A549 (cell line): Measurements from ENCODE around the gene ANLN. TPM values are rescaled to one million over a fixed set of nuclear protein-coding genes. Genes with fewer than 3 reads are reported as not detected.

ENCODE experiments used
- ATAC-seq, 2 experiments: fragments of 200-7000 bp in 1 of 2; fragments of >200 bp in 1 of 2; cut with Nextera tagmentation in 1 of 2; cut with Tn5 transposase in 1 of 2; 3 replicates each; pipeline versions ENCODE4 v1.8.0 to v1.9.1; 2018 to 2020; ENCODE audit warnings: mild to moderate bottlenecking in 1 of 2, moderate library complexity in 1 of 2
- CTCF ChIA-PET: fragments of 300-600 bp; sonication (Branson Sonifier 250); formaldehyde crosslinking; extraction: SDS; loops from one replicate; lab custom pipeline; 2021; ENCODE audit warnings: antibody characterized with exemption, inconsistent platforms; lab: Yijun Ruan, JAX
- POLR2A ChIA-PET: fragments of 350-600 bp; formaldehyde crosslinking; extraction: SDS; loops from one replicate; lab custom pipeline; 2021; ENCODE audit warnings: antibody characterized with exemption, inconsistent platforms; lab: Yijun Ruan, JAX
- DNase-seq, 2 experiments: peaks; one replicate each; pipeline versions ENCODE4 v3.0.0 to v3.0.0-alpha.2; 2011 to 2016; ENCODE audit warnings: low read depth in 1 of 2, low spot score in 1 of 2
- FAIRE-seq: peaks from 2 replicates; lab custom pipeline; 2011; peaks lifted over from hg19 to GRCh38; lab: Jason Lieb, UNC
- H3K27ac ChIP-seq, 2 experiments: fragments of >200 bp; sonication (Bioruptor Twin); formaldehyde crosslinking; 3 replicates each; pipeline ENCODE4 v1.5.1; 2016 to 2017
- H3K4me1 ChIP-seq: fragments of >200 bp; sonication (Bioruptor Twin); formaldehyde crosslinking; 3 replicates; pipeline ENCODE4 v1.6.1; 2016
- H3K4me2 ChIP-seq: fragments of >200 bp; sonication (Bioruptor Twin); formaldehyde crosslinking; 3 replicates; pipeline ENCODE4 v1.6.1; 2016
- H3K4me3 ChIP-seq: fragments of >200 bp; sonication (Bioruptor Twin); formaldehyde crosslinking; 3 replicates; pipeline ENCODE4 v1.5.1; 2016
- H3K9me3 ChIP-seq: fragments of >200 bp; sonication (Bioruptor Twin); formaldehyde crosslinking; 3 replicates; pipeline ENCODE4 v1.6.1; 2016
- BHLHE40 ChIP-seq: IDR thresholded peaks from 2 replicates; pipeline ENCODE4 v1.6.1; 2012; ENCODE audit warnings: low read depth, low read length, inconsistent platforms
- CEBPB ChIP-seq, 2 experiments: fragments of >200 bp in 1 of 2; sonication (Bioruptor Twin) in 1 of 2; formaldehyde crosslinking in 1 of 2; IDR thresholded peaks; 2 replicates each; pipeline ENCODE4 v1.6.1; 2012 to 2016
- EHF ChIP-seq: fragments of 250-450 bp; sonication (Bioruptor Pico); IDR thresholded peaks from 2 replicates; pipeline ENCODE4 v1.5.0; 2020; ENCODE audit warnings: mild to moderate bottlenecking
- FOXS1 ChIP-seq: fragments of 250-450 bp; sonication (Bioruptor Pico); IDR thresholded peaks from 2 replicates; pipeline ENCODE4 v1.5.0; 2020; ENCODE audit warnings: mild to moderate bottlenecking, moderate library complexity
- GATA3 ChIP-seq: IDR thresholded peaks from 2 replicates; pipeline ENCODE4 v1.6.1; 2012; ENCODE audit warnings: borderline replicate concordance
- HDAC2 ChIP-seq: fragments of 200-600 bp; sonication (generic); IDR thresholded peaks from 2 replicates; pipeline ENCODE4 v1.6.1; 2016
- HEYL ChIP-seq: fragments of 250-450 bp; sonication (Bioruptor Pico); IDR thresholded peaks from 2 replicates; pipeline ENCODE4 v1.8.0; 2021; ENCODE audit warnings: mild to moderate bottlenecking, moderate library complexity
- HOXA7 ChIP-seq: fragments of 250-450 bp; sonication (Bioruptor Pico); IDR thresholded peaks from 2 replicates; pipeline ENCODE4 v1.5.0; 2020; ENCODE audit warnings: mild to moderate bottlenecking, moderate library complexity
- MYC ChIP-seq: IDR thresholded peaks from 2 replicates; pipeline ENCODE4 v1.6.1; 2012; ENCODE audit warnings: mild to moderate bottlenecking, inconsistent platforms, low read length, improper control_type of control experiment, borderline replicate concordance
- NR3C1 ChIP-seq: fragments of >200 bp; sonication (Bioruptor Twin); formaldehyde crosslinking; IDR thresholded peaks from 3 replicates; pipeline ENCODE4 v1.6.1; 2017
- PHF8 ChIP-seq: fragments of 200-600 bp; sonication (generic); IDR thresholded peaks from 2 replicates; pipeline ENCODE4 v1.6.1; 2016; ENCODE audit warnings: low read depth, mild to moderate bottlenecking, antibody characterized with exemption, moderate library complexity, borderline replicate concordance
- POLR2A ChIP-seq: IDR thresholded peaks from 2 replicates; pipeline ENCODE4 v1.6.1; 2012; ENCODE audit warnings: mild to moderate bottlenecking, low read length
- POLR2AphosphoS2 ChIP-seq: conservative IDR thresholded peaks from 2 replicates; pipeline ENCODE4 v1.6.1; 2012; ENCODE audit warnings: low read length, improper control_type of control experiment, inconsistent platforms
- RCOR1 ChIP-seq: fragments of 150-350 bp; IDR thresholded peaks from 2 replicates; pipeline ENCODE4 v1.6.1; 2014; ENCODE audit warnings: antibody characterized with exemption, low read length, low read depth
- REST ChIP-seq: fragments of 200-600 bp; sonication (generic); IDR thresholded peaks from 2 replicates; pipeline ENCODE4 v1.6.1; 2016; ENCODE audit warnings: antibody characterized with exemption, mild to moderate bottlenecking, moderate library complexity
- TFCP2L1 ChIP-seq: fragments of 250-450 bp; sonication (Bioruptor Pico); IDR thresholded peaks from 2 replicates; pipeline ENCODE4 v1.5.0; 2021; ENCODE audit warnings: mild to moderate bottlenecking
- ZFP36 ChIP-seq: fragments of 450-650 bp; IDR thresholded peaks from 2 replicates; pipeline ENCODE4 v1.6.1; 2014; ENCODE audit warnings: borderline replicate concordance; ENCODE audit not compliant: partially characterized antibody
- ZSCAN20 ChIP-seq: fragments of 250-450 bp; sonication (Bioruptor Pico); IDR thresholded peaks from 2 replicates; pipeline ENCODE4 v1.8.0; 2022; ENCODE audit warnings: mild to moderate bottlenecking, moderate library complexity
- WGBS: methylation state at CpG from one replicate; pipeline ENCODE4 v1.1.6; 2017; ENCODE audit errors: missing lambda C conversion rate; 5-methylcytosine and 5-hydroxymethylcytosine counted together
- polyA plus RNA-seq, 4 experiments: library from polyadenylated mRNA; depleted of rRNA in 3 of 4; stranded (reverse); fragments of >200 nt; fragmentation: RNase III in 1 of 4; extraction: RNeasy Plus Mini Kit Qiagen cat#74134 plus additional on column Dnase treatment in 1 of 4; gene quantifications; 2 replicates in 3 of 4; 3 replicates in 1 of 4; pipeline ENCODE4 v1.2.3, GENCODE V29; 2011 to 2017
- TF ChIP-seq, protein P1 (sequence below): fragments of 450-650 bp; IDR thresholded peaks from 2 replicates; pipeline ENCODE4 v1.6.1; 2014; ENCODE audit warnings: antibody characterized with exemption
- TF ChIP-seq, protein P2 (sequence below): fragments of 250-450 bp; sonication (Bioruptor Pico); IDR thresholded peaks from 2 replicates; pipeline ENCODE4 v1.5.0; 2021; ENCODE audit warnings: mild to moderate bottlenecking, moderate library complexity, borderline replicate concordance

Gene ANLN
- polyA plus RNA-seq, 2 of the 4 experiments (the other 2 are of a cell fraction), result 52.4 to 72.9 TPM

- ATAC-seq, result no peak
- TF ChIP-seq POLR2A (no peak), POLR2AphosphoS2 (no peak), ZSCAN20 (CRISPR knock-in tag) (no peak), HOXA7 (CRISPR knock-in tag) (no peak), ZFP36 (no peak), RCOR1 (no peak), HEYL (no peak), REST (no peak), BHLHE40 (no peak), HDAC2 (no peak), FOXS1 (CRISPR knock-in tag) (no peak), TFCP2L1 (CRISPR knock-in tag) (no peak), NR3C1 (no peak), CEBPB (IDR thresholded peaks at IDR 0.05) (no peak), EHF (CRISPR knock-in tag) (no peak), PHF8 (no peak), GATA3 (no peak), MYC (no peak)
- TF ChIP-seq, protein P1, sequence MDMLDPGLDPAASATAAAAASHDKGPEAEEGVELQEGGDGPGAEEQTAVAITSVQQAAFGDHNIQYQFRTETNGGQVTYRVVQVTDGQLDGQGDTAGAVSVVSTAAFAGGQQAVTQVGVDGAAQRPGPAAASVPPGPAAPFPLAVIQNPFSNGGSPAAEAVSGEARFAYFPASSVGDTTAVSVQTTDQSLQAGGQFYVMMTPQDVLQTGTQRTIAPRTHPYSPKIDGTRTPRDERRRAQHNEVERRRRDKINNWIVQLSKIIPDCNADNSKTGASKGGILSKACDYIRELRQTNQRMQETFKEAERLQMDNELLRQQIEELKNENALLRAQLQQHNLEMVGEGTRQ, result no peak
- TF ChIP-seq, protein P2, sequence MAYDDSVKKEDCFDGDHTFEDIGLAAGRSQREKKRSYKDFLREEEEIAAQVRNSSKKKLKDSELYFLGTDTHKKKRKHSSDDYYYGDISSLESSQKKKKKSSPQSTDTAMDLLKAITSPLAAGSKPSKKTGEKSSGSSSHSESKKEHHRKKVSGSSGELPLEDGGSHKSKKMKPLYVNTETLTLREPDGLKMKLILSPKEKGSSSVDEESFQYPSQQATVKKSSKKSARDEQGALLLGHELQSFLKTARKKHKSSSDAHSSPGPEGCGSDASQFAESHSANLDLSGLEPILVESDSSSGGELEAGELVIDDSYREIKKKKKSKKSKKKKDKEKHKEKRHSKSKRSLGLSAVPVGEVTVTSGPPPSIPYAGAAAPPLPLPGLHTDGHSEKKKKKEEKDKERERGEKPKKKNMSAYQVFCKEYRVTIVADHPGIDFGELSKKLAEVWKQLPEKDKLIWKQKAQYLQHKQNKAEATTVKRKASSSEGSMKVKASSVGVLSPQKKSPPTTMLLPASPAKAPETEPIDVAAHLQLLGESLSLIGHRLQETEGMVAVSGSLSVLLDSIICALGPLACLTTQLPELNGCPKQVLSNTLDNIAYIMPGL (CRISPR knock-in tag), result no peak
- ChIA-PET CTCF (interaction anchor here (0.6 to 2.4 kb wide), 17 partner anchors 9 to 1101 kb away, joined by 3 to 31 read pairs (median 5); partner anchors contain the start of gene ANLN), POLR2A (interaction anchor here (1.9 kb wide), 1 partner anchor 23 kb away, joined by 9 read pairs; the partner anchor contains the start of gene ANLN)
- Histone ChIP-seq H3K4me3 (peak overlapping the region; percentile 92), H3K4me1 (peaks cover 8% of the 10 kb centered on the region; the same call in 2 of the 3 replicates), H3K27ac (peak overlapping the region; percentile 88 to 94), H3K9me3 (no peaks in the 10 kb centered on the region), H3K4me2 (peak overlapping the region; percentile 76)
- WGBS, result 54% methylated on average over 12 of the region's 12 CpGs
- no peak for FAIRE-seq
- DNase-seq, result no peak
Measured at GRCh38 chr7:36366005-36366717, 23.5 kb upstream of the ANLN start.
